GM13976 (cell line): Measurements from ENCODE around the gene LMO4.

Source experiments
- DNase-seq: peaks from one replicate; pipeline ENCODE4 v3.0.0; 2012; ENCODE audit warnings: low spot score
- in situ Hi-C: fragments of 300-500 bp; cut with MboI; formaldehyde crosslinking; loops from one replicate; pipeline ENCODE4 v1.12.0; 2022; ENCODE audit warnings: low sequenced_read_pairs, mixed read lengths, inconsistent platforms; ENCODE audit not compliant: unreplicated experiment
- TF ChIP-seq, protein P1 (sequence below): IDR thresholded peaks from 2 replicates; pipeline ENCODE4 v1.5.1; 2012; ENCODE audit warnings: borderline replicate concordance, mild to moderate bottlenecking; ENCODE audit not compliant: insufficient read depth; ENCODE audit errors: extremely low read depth, missing control alignments, control extremely low read depth

The LMO4 gene

DNA sequence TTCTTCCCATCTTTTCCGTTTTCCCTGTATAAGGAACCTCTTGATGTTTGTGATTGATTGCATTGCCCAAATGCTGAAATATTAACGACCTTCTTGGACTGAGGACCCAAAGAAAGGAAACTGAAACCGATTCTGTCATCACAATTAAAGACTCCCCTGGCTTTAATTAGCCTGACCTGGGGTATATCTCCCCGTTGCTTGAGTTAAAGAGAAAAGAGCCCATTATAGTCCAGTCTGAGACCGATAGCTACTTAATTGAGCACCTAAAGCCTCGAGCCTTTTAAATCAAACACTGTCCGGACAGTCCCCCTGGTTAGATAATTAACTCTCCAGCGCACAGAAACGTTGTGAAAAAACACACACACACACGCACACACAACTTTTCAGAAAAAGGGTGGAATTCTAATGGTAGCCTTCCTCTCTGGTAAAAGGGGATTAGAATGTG is 8.0 kb downstream of the LMO4 start:
- in situ Hi-C loops, result no loop called here
- DNase-seq, result no peak

DNA sequence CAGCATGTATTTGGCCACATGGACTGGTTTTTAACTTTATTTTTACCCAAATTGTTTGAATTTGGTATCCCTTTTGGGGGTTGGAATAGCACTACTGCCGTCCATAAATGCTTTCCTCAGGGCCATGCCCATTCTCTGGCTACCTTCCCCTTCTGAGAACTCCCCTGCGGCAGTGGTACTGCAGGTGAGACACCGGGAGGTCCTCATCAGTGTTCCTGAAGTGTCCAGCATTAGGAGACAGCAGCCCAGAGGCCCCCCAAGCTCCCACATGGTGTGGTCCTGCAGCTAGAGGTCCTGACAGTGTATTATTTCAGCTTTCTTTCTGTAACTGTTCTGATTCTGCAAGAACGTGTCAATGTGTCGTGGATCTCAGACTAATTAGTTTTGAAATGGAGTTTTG is 8.9 kb downstream of the LMO4 start:
- no peak for DNase-seq
- TF ChIP-seq, protein P1, sequence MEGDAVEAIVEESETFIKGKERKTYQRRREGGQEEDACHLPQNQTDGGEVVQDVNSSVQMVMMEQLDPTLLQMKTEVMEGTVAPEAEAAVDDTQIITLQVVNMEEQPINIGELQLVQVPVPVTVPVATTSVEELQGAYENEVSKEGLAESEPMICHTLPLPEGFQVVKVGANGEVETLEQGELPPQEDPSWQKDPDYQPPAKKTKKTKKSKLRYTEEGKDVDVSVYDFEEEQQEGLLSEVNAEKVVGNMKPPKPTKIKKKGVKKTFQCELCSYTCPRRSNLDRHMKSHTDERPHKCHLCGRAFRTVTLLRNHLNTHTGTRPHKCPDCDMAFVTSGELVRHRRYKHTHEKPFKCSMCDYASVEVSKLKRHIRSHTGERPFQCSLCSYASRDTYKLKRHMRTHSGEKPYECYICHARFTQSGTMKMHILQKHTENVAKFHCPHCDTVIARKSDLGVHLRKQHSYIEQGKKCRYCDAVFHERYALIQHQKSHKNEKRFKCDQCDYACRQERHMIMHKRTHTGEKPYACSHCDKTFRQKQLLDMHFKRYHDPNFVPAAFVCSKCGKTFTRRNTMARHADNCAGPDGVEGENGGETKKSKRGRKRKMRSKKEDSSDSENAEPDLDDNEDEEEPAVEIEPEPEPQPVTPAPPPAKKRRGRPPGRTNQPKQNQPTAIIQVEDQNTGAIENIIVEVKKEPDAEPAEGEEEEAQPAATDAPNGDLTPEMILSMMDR, result no peak

More for the DNA sequence above, 8.0 kb downstream of the LMO4 start:
- TF ChIP-seq, protein P1, result no peak

GRCh38 chr1:87338566-87338965 is 9.9 kb downstream of the LMO4 start:
- in situ Hi-C loops, result no loop called here

More for the DNA sequence above, 8.9 kb downstream of the LMO4 start:
- in situ Hi-C loops, result no loop called here

GRCh38 chr1:87344231-87344630 is 15.6 kb downstream of the LMO4 start:
- no peak for DNase-seq
- in situ Hi-C loops, result no loop called here
- TF ChIP-seq, protein P1, result no peak

More at GRCh38 chr1:87338566-87338965, 9.9 kb downstream of the LMO4 start:
- DNase-seq, result no peak
- TF ChIP-seq, protein P1, result no peak

DNA sequence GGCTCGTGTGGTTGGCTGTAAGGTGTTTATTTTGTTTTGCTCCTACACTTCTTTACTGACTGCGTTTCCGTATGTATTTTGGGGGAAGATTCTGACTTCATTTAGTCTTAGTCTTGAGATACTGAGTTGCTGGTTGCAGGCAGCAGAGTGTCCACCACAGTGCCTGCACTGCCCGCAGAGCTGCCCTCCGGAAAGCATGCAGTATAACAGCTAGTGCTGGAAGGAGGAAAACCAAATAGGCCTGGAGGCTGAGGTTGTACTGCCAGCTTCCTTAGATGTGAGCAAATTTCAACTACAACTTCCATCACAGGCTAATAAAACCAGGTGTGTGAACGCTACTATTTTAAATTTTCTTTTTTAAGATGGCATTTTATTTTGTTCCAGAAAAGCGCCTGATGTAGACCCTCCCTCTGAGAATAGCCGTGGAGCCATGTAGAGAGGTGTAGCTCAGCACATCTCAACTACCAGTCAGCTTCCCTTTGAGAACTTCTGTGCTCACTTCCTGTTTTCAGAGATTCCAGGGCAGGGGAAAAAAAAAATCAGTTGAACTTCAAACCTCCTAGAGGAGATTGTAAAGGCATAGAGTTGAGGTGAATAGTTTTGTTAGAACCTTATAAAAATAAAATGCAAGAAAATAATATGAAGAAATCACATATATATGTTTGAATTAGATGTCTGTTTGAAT is 17.6 kb downstream of the LMO4 start:
- in situ Hi-C loops, result no loop called here
- DNase-seq, result no peak
- TF ChIP-seq, protein P1, result no peak

DNA sequence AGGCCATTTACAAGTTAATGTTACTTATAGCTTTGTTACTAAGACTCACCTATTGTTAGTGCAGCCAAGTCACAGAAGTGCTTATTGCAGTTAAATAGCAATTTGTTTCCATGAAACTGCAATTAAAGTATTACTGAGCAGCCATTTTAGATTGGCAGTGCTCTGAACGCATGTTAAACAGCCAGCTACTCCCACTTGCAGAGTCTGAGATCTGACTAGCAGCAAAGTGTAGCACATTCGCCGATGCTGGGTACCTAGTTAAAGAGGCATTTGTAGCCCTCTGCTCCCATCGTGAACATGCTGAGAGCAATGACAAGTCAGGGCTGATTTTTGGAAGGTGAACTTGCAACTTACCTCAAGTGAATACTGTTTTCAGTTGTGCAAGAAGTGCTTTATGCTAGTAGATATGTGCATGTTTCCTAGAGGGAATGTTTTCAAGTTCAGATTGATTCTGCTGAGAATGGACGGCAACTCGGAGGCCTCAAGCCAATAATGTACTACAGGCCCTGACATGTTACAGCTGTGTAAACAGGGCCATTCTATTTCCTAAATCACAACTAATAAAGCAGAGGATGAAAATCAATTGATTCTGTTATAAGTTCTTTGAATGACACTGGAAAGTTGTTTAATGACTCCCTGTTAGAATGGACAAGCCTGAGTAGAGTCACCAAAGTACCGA is 19.8 kb downstream of the LMO4 start:
- in situ Hi-C loops, result no loop called here
- DNase-seq, result no peak
- TF ChIP-seq, protein P1, result no peak

- in situ Hi-C loops, result no loop called here
- no peak for DNase-seq
- TF ChIP-seq, protein P1, result no peak
Observed at GRCh38 chr1:87349036-87349435, 20.4 kb downstream of the LMO4 start.
